AML-193 (cell line): ENCODE measurements around the gene PDE4D.
"Not testable (repeated sequence)": the region's sequence is repeated elsewhere in the genome, so short reads cannot be mapped to it uniquely, and the experiment has no call there.

Experiments
- DNase-seq, 2 experiments: peaks; one replicate each; lab custom pipeline; 2025; lab: John Stamatoyannopoulos, UW

Gene PDE4D

GRCh38 chr5:58967597-58968281 lies 925.8 kb downstream of the PDE4D start:
- no peak for DNase-seq

- no peak for DNase-seq
These were observed 927.7 kb downstream of the PDE4D start for GRCh38 chr5:58965677-58966414.

GRCh38 chr5:58963821-58964220 lies 929.7 kb downstream of the PDE4D start:
- no peak for DNase-seq

- DNase-seq: no peak
These were observed 930.2 kb downstream of the PDE4D start for GRCh38 chr5:58963361-58963760.

- no peak for DNase-seq
These were observed 931.8 kb downstream of the PDE4D start for GRCh38 chr5:58961631-58962280.

- no peak for DNase-seq
These were observed 934.8 kb downstream of the PDE4D start for GRCh38 chr5:58958701-58959100.

- not testable (repeated sequence) for DNase-seq
These were observed 940.3 kb downstream of the PDE4D start for GRCh38 chr5:58953218-58953617.

- DNase-seq: no peak
These were observed 943.3 kb downstream of the PDE4D start for GRCh38 chr5:58950224-58950623.

- no peak for DNase-seq
These were observed 947.3 kb downstream of the PDE4D start for GRCh38 chr5:58946230-58946629.

GRCh38 chr5:58944221-58944620 lies 949.3 kb downstream of the PDE4D start:
- no peak for DNase-seq

- DNase-seq: no peak
These were observed 953.1 kb downstream of the PDE4D start for GRCh38 chr5:58940446-58940845.

GRCh38 chr5:58939664-58940063 lies 953.9 kb downstream of the PDE4D start:
- DNase-seq: no peak

- no peak for DNase-seq
These were observed 954.7 kb downstream of the PDE4D start for GRCh38 chr5:58938563-58939424.

- DNase-seq: no peak
These were observed 956.4 kb downstream of the PDE4D start for GRCh38 chr5:58937031-58937681.

GRCh38 chr5:58934629-58935097 lies 958.9 kb downstream of the PDE4D start:
- no peak for DNase-seq

- no peak for DNase-seq
These were observed 959.5 kb downstream of the PDE4D start for GRCh38 chr5:58933891-58934628.

GRCh38 chr5:58932057-58932612 lies 961.4 kb downstream of the PDE4D start:
- no peak for DNase-seq

- DNase-seq: no peak
These were observed 963.0 kb downstream of the PDE4D start for GRCh38 chr5:58930520-58930919.

GRCh38 chr5:58929726-58930125 lies 963.8 kb downstream of the PDE4D start:
- DNase-seq: no peak

GRCh38 chr5:58927938-58928337 lies 965.6 kb downstream of the PDE4D start:
- no peak for DNase-seq
